Heart left ventricle (tissue), 16 donors: Measurements from ENCODE around the gene SUGP2. TPM values are rescaled to one million over a fixed set of nuclear protein-coding genes. Genes with fewer than 3 reads are reported as not detected.

Source experiments
- ATAC-seq, 4 donors: fragments of 200-7000 bp; cut with Tn5 transposase; one replicate each; pipeline ENCODE4 v1.9.1; 2020 to 2022; ENCODE audit warnings: moderate library complexity in 4 of 4, mild to moderate bottlenecking in 3 of 4, moderate number of reproducible peaks in 1 of 4
- DNase-seq, 5 donors: peaks; one replicate each; pipeline ENCODE4 v3.0.0-alpha.2; 2020
- H3K27ac ChIP-seq, 12 donors: fragments of 200-600 bp; sonication (generic) in 4 of 12; one replicate each; pipeline versions ENCODE4 v1.5.0 to v1.8.0; 2016 to 2022; ENCODE audit warnings: mild to moderate bottlenecking in 2 of 12
- H3K27me3 ChIP-seq, 9 donors: fragments of 200-600 bp; sonication (generic) in 2 of 9; one replicate each; pipeline versions ENCODE4 v1.5.1 to v1.8.0; 2016 to 2022; ENCODE audit warnings: mild to moderate bottlenecking in 3 of 9
- H3K36me3 ChIP-seq, 9 donors: fragments of 200-600 bp; sonication (generic) in 2 of 9; one replicate each; pipeline versions ENCODE4 v1.5.0 to v1.8.0; 2018 to 2022; ENCODE audit warnings: mild to moderate bottlenecking in 2 of 9
- H3K4me1 ChIP-seq, 12 donors: fragments of 200-600 bp; sonication (generic) in 4 of 12; one replicate each; pipeline versions ENCODE4 v1.5.0 to v1.8.0; 2016 to 2022; ENCODE audit warnings: mild to moderate bottlenecking in 3 of 12
- H3K4me3 ChIP-seq, 12 donors: fragments of 200-600 bp; sonication (generic) in 4 of 12; one replicate each; pipeline versions ENCODE4 v1.5.0 to v1.8.0; 2017 to 2022; ENCODE audit warnings: mild to moderate bottlenecking in 9 of 12, moderate library complexity in 4 of 12
- H3K9me3 ChIP-seq, 12 donors: fragments of 200-600 bp; sonication (generic) in 4 of 12; one replicate each; pipeline versions ENCODE4 v1.5.0 to v1.8.0; 2016 to 2022; ENCODE audit warnings: mild to moderate bottlenecking in 1 of 12
- POLR2A ChIP-seq, 2 donors: fragments of 450-650 bp; IDR thresholded peaks; one replicate each; pipeline ENCODE4 v1.6.1; 2017; ENCODE audit warnings: antibody characterized with exemption in 2 of 2, mild to moderate bottlenecking in 2 of 2, moderate library complexity in 2 of 2
- WGBS, 4 donors: extraction: QIAGEN DNeasy Blood & Tissue Kit in 2 of 4; methylation state at CpG; one replicate each; pipeline versions ENCODE4 v1.1.5 to v1.1.7; 2013 to 2018; 5-methylcytosine and 5-hydroxymethylcytosine counted together
- intact Hi-C, 10 donors: fragments of 100-400 bp; cut with DNase I; formaldehyde crosslinking; loops; one replicate each; pipeline versions ENCODE4 v1.11.1 to v1.14.2; 2022
- polyA plus RNA-seq, 2 donors: library from polyadenylated mRNA; stranded (reverse); fragments of 200-250 nt; gene quantifications; one replicate each; pipeline ENCODE4 v1.2.3, GENCODE V29; 2013
- total RNA-seq, 9 donors: library from RNA; depleted of rRNA in 2 of 9; stranded (reverse); fragments of >200 nt in 2 of 9; fragmentation: NEBNext Ultra II Directional in 3 of 9; extraction: Animal tissue kit (Norgen Biotek cat#: 25700) in 3 of 9; gene quantifications; one replicate each; pipeline versions ENCODE4 v1.1.0 to v1.2.4, GENCODE V29; 2016 to 2023
- TF ChIP-seq, protein P1 (sequence below), 12 donors: fragments of 200-600 bp; sonication (generic) in 4 of 12; IDR thresholded peaks; one replicate each; pipeline versions ENCODE4 v1.5.0 to v1.8.0; 2018 to 2022; ENCODE audit warnings: antibody characterized with exemption in 12 of 12, mild to moderate bottlenecking in 5 of 12
- donor health status: ischemic (EF 13 %, LVEDD 7.1; RV severe dilation, severe dysfunction).
- donor health status: healthy with polysubstance abuse.
- donor health status: DM: no; HTN: yes; CAD: no.
- donor health status: DM: no; HTN: no; CAD: no.
- donor health status: ischemic (EF 25% LVEDD 6.9; RV normal size, moderate dysfunction).
- donor health status: ischemic (EF 25% LVEDD 5.7; RV mildly dilated, moderate dysfunction).
- donor health status: healthy.
- donor health status: DM: yes; HTN: yes; CAD: no.
- donor health status: ischemic (EF 35%, LVEDD 5.7; RV mildly dilated, moderate dysfunction).
- donor health status: nonischemic (EF 11% LVEDD 7.7; RV severe dilation, severe dysfunction).
- donor health status: DM: yes; HTN: yes; CAD: no.
- donor health status: PGD.
- donor health status: ischemic (EF 29% LVEDD 5.4; RV normal size, mild dysfunction).
- donor health status: nonischemic (EF 23%, LVEDD 6.1; RV moderate dilation, normal function).

Gene SUGP2
- total and polyA plus RNA-seq, 11 donors, result 36.1 to 76.5 (median 56.6) TPM

DNA sequence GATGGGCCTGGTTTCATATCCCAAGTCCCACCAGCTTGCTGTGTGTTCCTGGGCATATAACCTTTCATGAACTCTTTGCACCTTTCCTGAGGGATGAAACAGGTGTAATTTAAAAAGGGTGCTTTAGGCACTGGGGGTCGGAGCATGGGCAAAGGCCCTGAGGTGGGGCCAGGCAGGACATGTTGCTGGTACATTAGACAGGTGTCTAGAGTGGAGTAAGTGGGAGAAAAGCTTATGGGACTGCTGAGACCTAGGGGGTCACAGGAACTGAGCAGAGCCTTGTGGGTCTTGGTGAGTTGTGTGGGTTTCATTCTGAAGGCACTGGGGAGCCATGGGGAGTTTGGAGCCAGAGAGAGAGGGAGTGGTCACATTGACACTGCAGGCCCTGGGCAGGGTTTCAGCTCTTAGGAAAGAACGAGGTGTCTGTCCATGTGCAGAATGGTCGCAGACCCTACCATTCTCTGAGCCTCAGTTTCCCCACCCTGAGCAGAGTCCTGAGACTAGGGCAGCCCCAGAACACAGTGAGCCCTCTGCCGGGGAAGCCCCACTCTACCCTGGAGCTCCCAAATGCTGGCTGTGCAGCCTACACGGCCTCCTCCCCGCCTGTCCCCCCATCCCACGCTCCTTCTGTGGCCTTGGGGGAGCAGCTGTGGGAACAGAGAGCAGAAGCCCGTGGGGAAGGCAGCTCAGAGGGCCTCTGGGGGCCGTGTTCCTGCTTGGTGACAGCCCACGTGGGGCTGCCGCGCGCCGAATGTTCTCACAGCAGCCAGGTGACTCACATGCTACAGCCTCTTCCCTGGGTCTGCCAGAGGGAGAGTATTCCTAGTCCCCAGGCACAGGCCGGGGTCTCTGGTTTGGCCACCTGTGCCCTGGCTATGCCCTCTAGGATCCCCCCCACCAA lies 85.0 kb downstream of the SUGP2 start:
- ATAC-seq, result no peak
- H3K4me1 ChIP-seq, result no peaks in the 10 kb centered on the region
- no peaks in the 10 kb centered on the region for H3K9me3 ChIP-seq
- H3K27ac ChIP-seq, result no peak overlapping the region
- TF ChIP-seq, protein P1, sequence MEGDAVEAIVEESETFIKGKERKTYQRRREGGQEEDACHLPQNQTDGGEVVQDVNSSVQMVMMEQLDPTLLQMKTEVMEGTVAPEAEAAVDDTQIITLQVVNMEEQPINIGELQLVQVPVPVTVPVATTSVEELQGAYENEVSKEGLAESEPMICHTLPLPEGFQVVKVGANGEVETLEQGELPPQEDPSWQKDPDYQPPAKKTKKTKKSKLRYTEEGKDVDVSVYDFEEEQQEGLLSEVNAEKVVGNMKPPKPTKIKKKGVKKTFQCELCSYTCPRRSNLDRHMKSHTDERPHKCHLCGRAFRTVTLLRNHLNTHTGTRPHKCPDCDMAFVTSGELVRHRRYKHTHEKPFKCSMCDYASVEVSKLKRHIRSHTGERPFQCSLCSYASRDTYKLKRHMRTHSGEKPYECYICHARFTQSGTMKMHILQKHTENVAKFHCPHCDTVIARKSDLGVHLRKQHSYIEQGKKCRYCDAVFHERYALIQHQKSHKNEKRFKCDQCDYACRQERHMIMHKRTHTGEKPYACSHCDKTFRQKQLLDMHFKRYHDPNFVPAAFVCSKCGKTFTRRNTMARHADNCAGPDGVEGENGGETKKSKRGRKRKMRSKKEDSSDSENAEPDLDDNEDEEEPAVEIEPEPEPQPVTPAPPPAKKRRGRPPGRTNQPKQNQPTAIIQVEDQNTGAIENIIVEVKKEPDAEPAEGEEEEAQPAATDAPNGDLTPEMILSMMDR (IDR thresholded peaks at IDR 0.05), result no peak
- TF ChIP-seq POLR2A (IDR thresholded peaks at IDR 0.05), result no peak
- intact Hi-C loops, result no loop called here
- 76 to 86% (median 77%) methylated on average over 9 to 15 of the region's 15 CpGs for WGBS, 4 donors
- no peak overlapping the region for H3K4me3 ChIP-seq
- no peaks in the 10 kb centered on the region for H3K36me3 ChIP-seq
- no peaks in the 10 kb centered on the region for H3K27me3 ChIP-seq
- DNase-seq, result no peak

DNA sequence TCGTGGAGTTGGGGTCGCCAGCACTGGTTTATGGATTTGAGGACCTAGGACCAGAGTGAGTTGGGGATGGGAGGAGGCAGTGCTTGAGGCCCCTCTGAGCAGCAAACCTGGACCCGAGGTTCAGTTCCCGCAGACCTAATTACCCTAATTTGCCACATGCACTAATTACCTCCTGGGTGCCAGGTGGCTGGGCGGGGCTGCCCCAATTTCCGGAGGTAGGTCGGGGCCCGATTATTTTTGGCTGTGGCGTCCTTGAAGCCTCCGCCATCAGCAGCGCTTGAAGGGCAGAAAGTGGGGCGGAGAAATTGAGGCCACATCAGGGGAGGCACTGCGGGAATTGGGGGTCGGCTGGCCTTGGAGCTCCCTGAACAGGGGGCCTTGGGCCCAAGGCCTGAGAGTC lies 86.4 kb downstream of the SUGP2 start:
- no peaks in the 10 kb centered on the region for H3K36me3 ChIP-seq
- no peak for TF ChIP-seq POLR2A (IDR thresholded peaks at IDR 0.05)
- TF ChIP-seq, protein P1 (IDR thresholded peaks at IDR 0.05), result no peak
- H3K27me3 ChIP-seq, result no peaks in the 10 kb centered on the region
- no peak overlapping the region for H3K4me3 ChIP-seq
- no peak overlapping the region for H3K27ac ChIP-seq
- ATAC-seq (no peak), DNase-seq (no peak)
- intact Hi-C loops, result no loop called here
- 87 to 95% (median 89%) methylated on average over 14 of the region's 14 CpGs for WGBS, 4 donors
- no peaks in the 10 kb centered on the region for H3K9me3 ChIP-seq
- H3K4me1 ChIP-seq, result no peaks in the 10 kb centered on the region

DNA sequence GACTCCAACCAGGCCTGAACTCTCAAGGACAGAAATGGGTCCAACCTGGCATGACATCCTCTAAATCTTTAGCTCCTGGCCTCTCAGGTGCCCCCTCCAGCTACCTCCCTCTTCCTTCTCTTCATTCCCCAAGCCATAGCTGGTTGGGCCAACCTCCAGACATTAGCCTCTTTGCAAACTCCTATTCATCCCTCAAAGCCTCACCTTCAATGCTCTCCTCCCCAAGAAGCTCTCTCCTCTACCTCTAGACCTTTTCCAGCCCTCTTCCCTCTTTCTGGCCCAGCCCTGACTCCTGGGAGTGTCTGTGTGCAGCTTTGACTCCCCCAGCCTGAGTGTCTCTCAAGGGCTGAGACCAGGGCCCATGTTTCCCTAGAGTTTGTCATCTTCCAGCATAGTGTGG lies 87.0 kb downstream of the SUGP2 start:
- Histone ChIP-seq H3K27ac (no peak overlapping the region), H3K9me3 (no peaks in the 10 kb centered on the region), H3K4me3 (no peak overlapping the region), H3K36me3 (no peaks in the 10 kb centered on the region), H3K27me3 (no peaks in the 10 kb centered on the region), H3K4me1 (peaks cover 0 to 6% (median 0%) of the 10 kb centered on the region in 12 donors)
- intact Hi-C loops, result no loop called here
- ATAC-seq (no peak), DNase-seq (no peak)
- TF ChIP-seq, protein P1 (IDR thresholded peaks at IDR 0.05), result no peak
- no peak for TF ChIP-seq POLR2A (IDR thresholded peaks at IDR 0.05)

DNA sequence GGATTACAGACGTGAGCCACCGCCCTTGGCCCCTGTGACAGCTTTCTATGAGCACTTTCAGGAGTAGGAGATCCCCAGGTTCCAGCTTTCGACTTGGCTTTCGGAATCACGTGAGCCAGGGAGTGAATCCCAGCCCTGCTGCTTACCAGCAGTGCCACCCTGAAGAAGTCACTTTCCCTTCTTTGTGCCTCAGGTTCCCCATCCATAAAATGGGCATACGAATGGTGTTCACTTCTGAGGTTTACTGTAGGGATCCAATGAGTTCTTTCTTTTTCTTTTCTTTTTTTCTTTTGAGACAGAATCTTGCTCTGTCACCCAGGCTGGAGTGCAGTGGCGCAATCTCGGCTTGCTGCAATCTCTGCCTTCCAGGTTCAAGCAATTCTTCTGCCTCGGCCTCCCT lies 88.0 kb downstream of the SUGP2 start:
- TF ChIP-seq POLR2A (IDR thresholded peaks at IDR 0.05), result no peak
- TF ChIP-seq, protein P1 (IDR thresholded peaks at IDR 0.05), result no peak
- peaks cover 0 to 13% (median 0%) of the 10 kb centered on the region in 12 donors for H3K4me1 ChIP-seq
- H3K27ac ChIP-seq, result no peak overlapping the region
- no peaks in the 10 kb centered on the region for H3K27me3 ChIP-seq
- DNase-seq, result no peak
- no peaks in the 10 kb centered on the region for H3K36me3 ChIP-seq
- 86 to 92% (median 89%) methylated on average over 9 of the region's 9 CpGs for WGBS, 4 donors
- no peaks in the 10 kb centered on the region for H3K9me3 ChIP-seq
- ATAC-seq, result no peak
- H3K4me3 ChIP-seq, result no peak overlapping the region
- intact Hi-C loops, result no loop called here
